Activated naive CD4-positive, alpha-beta T cell treated with anti-CD3 and anti-CD28 coated beads, Interleukin-2, amount 10 ng/mL, durations not matched to agents 5 hours and 36 hours (primary cell): ENCODE results near the gene FAM20A. TPM values are rescaled to one million over a fixed set of nuclear protein-coding genes. Genes with fewer than 3 reads are reported as not detected.

Source experiments
- total RNA-seq, 2 experiments: library from RNA; stranded (reverse); gene quantifications; one replicate each; pipeline ENCODE4 v1.2.3, GENCODE V29; 2021

The FAM20A gene
- not detected for total RNA-seq

DNA sequence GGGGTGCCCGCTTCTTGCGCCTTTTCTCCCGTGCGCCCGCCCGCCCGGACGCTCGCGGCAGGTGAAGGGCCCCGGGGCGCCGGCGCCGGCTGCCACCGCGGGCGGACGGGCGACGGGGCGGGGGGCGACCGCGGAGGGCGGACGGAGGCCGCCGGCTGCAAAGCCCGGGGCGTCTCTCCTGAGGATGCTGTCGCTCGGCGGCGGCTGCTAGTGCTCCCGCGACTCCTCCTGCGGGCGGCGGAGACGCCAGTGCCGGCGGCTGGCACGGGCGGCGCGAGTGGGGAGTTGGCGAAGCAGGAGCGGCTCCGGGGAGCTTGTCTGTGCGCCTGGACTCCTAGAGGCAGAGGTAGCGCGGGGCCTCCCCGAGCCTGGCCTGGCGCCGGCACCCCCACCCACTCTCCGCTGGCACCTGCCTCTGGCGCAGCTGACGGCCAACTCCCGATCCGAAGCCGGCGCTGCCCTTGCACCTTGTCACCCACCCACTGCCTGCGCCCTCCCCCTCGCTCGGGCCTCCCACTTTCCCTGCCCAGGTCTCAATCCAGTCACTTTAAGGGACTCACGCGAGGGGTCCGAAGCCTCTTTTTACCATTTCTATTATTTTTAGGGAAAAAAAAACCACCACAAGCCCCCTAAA, at the start of gene FAM20A:
Gene FAM20A, minus strand, starts transcription at position 437 of the 634 bp plus-strand sequence. CDS start 701 bp downstream, outside the sequence.

DNA sequence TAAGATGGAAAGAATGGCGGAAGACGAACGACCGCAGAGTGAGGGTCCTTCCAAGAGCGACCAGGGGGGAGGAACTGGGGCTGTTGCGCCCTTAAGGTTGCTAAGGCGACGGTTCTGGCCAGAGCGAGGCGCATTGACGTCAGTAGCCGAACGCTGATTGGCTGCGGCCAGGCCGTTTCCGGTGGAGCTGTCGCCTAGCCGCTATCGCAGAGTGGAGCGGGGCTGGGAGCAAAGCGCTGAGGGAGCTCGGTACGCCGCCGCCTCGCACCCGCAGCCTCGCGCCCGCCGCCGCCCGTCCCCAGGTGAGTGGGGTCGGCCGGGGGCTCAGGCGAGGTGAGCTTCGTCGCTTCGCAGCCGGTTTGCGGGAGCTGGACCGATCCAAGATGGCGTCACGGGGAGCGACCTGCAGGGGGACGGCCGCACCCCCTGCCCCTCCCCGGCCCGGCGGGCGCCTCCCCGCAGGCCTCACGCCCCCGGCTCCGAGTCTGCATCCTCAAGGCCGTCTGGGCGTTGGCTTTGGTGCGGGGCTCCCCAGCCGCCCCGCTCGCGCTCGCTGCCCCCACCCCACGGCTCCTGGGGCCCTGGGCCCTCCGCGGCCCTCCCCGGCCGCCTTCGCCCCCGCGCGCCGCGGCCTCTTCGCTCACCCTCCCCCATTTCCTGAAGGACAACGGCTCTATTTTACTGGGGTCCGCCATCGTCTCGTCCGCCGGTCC, 88.8 kb downstream of the FAM20A start, which contains the start of gene PRKAR1A:
Gene PRKAR1A, plus strand, starts transcription at position 184 of the 713 bp plus-strand sequence. CDS start 2,970 bp downstream, outside the sequence.

Other genes with a start within 250 kb of the FAM20A start
- 10 to 100 TPM; 33.2 to 34.2 TPM for gene WIPI1, start 143.9 kb downstream of the FAM20A start, total RNA-seq
- gene PRKAR1A, start 88.9 kb downstream of the FAM20A start, total RNA-seq = 100 to 1,000 TPM; 221 to 226 TPM